GM18508 (cell line): ENCODE results near the gene NEUROG2.
"Not testable (repeated sequence)": the region's sequence is repeated elsewhere in the genome, so short reads cannot be mapped to it uniquely, and the experiment has no call there.

ENCODE experiments used
- ATAC-seq: cut with Tn5 transposase; IDR thresholded peaks from one replicate; pipeline ENCODE4 v1.9.1; 2021; ENCODE audit warnings: moderate number of reproducible peaks; ENCODE audit not compliant: insufficient read depth, unreplicated experiment

The NEUROG2 gene

GRCh38 chr4:112502871-112503270 lies 13.1 kb downstream of the NEUROG2 start:
- ATAC-seq = no peak

GRCh38 chr4:112492321-112492720 lies 23.7 kb downstream of the NEUROG2 start:
- ATAC-seq = no peak

- not testable (repeated sequence) for ATAC-seq
These were observed 25.2 kb downstream of the NEUROG2 start for GRCh38 chr4:112490808-112491207.

- ATAC-seq = no peak
These were observed 30.1 kb downstream of the NEUROG2 start for GRCh38 chr4:112485930-112486329.

- ATAC-seq = no peak
These were observed 42.0 kb downstream of the NEUROG2 start for GRCh38 chr4:112473985-112474384.

GRCh38 chr4:112472318-112472717 lies 43.7 kb downstream of the NEUROG2 start:
- ATAC-seq = no peak
